ENCODE results near the gene TIMM10.
"Not testable (repeated sequence)": the region's sequence is repeated elsewhere in the genome, so short reads cannot be mapped to it uniquely, and the experiment has no call there.

The TIMM10 gene

GRCh38 chr11:57542582-57542981 is 12.0 kb upstream of the TIMM10 start:
- DNase-seq (ENCODE audit: low read depth in 2 of 2), result no peak

GRCh38 chr11:57541169-57541568 is 10.6 kb upstream of the TIMM10 start:
- DNase-seq (ENCODE audit: low read depth in 2 of 2), result no peak

- DNase-seq (ENCODE audit: low read depth in 2 of 2), result no peak
Observed at GRCh38 chr11:57539342-57539741, 8.8 kb upstream of the TIMM10 start.

GRCh38 chr11:57536947-57537619 is 6.5 kb upstream of the TIMM10 start, which contains the start of gene SMTNL1:
Gene SMTNL1 (plus strand): TSS chr11:57537595. CDS start chr11:57542643, 5,048 bp downstream.
- no peak for DNase-seq (ENCODE audit: low read depth in 2 of 2)

- not testable (repeated sequence) for DNase-seq (ENCODE audit: low read depth in 2 of 2)
Observed at GRCh38 chr11:57534449-57534848, 3.9 kb upstream of the TIMM10 start.

- no peak for DNase-seq (ENCODE audit: low read depth in 2 of 2)
Observed at GRCh38 chr11:57530215-57530595, 349 bp downstream of the TIMM10 start.

- no peak for DNase-seq (ENCODE audit: low read depth in 2 of 2)
Observed at GRCh38 chr11:57529012-57529411, 1.5 kb downstream of the TIMM10 start.

- peak in 1 of 2 donors; percentile 36 for DNase-seq (ENCODE audit: low read depth in 2 of 2)
Observed at GRCh38 chr11:57527056-57527631, 3.4 kb downstream of the TIMM10 start.

- no peak for DNase-seq (ENCODE audit: low read depth in 2 of 2)
Observed at GRCh38 chr11:57523419-57523818, 7.1 kb downstream of the TIMM10 start.

- no peak for DNase-seq (ENCODE audit: low read depth in 2 of 2)
Observed at GRCh38 chr11:57521116-57521515, 9.4 kb downstream of the TIMM10 start.

- DNase-seq (ENCODE audit: low read depth in 2 of 2), result no peak
Observed at GRCh38 chr11:57516061-57516443, 14.5 kb downstream of the TIMM10 start.

GRCh38 chr11:57515332-57516060 is 15.1 kb downstream of the TIMM10 start, which contains the start of gene SLC43A1:
Gene SLC43A1 (minus strand): TSS chr11:57515702. CDS start chr11:57514111, 1,591 bp downstream.
- DNase-seq (ENCODE audit: low read depth in 2 of 2), result peak; percentile 10 to 28

GRCh38 chr11:57514538-57515331 is 15.8 kb downstream of the TIMM10 start:
- peak; percentile 15 to 38 for DNase-seq (ENCODE audit: low read depth in 2 of 2)

- DNase-seq (ENCODE audit: low read depth in 2 of 2), result peak in 1 of 2 donors; percentile 21
Observed at GRCh38 chr11:57513911-57514537, 16.5 kb downstream of the TIMM10 start.

GRCh38 chr11:57513452-57513795 is 17.1 kb downstream of the TIMM10 start:
- no peak for DNase-seq (ENCODE audit: low read depth in 2 of 2)

GRCh38 chr11:57512646-57513451 is 17.7 kb downstream of the TIMM10 start:
- no peak for DNase-seq (ENCODE audit: low read depth in 2 of 2)

- no peak for DNase-seq (ENCODE audit: low read depth in 2 of 2)
Observed at GRCh38 chr11:57511741-57512430, 18.7 kb downstream of the TIMM10 start.

- no peak for DNase-seq (ENCODE audit: low read depth in 2 of 2)
Observed at GRCh38 chr11:57508341-57509170, 22.0 kb downstream of the TIMM10 start.

- DNase-seq (ENCODE audit: low read depth in 2 of 2), result no peak
Observed at GRCh38 chr11:57506522-57506921, 24.0 kb downstream of the TIMM10 start.

All from stimulated activated CD8-positive, alpha-beta memory T cell treated with anti-CD3 and anti-CD28 coated beads, Interleukin-15, amount 100 ng/mL, for 48 hours (primary cell).